Nephron (organoid): ENCODE data around the gene SSC4D.

Source experiments
- H3K27ac Mint-ChIP-seq, 3 experiments: 2 replicates each; pipeline ENCODE4 v1.8.0; 2020; ENCODE audit warnings: mixed read lengths in 3 of 3, mild to moderate bottlenecking in 2 of 3, moderate library complexity in 1 of 3
- H3K27me3 Mint-ChIP-seq: 2 replicates; pipeline ENCODE4 v1.8.0; 2021; ENCODE audit warnings: low read depth, mild to moderate bottlenecking, moderate library complexity, mixed read lengths
- H3K36me3 Mint-ChIP-seq: 2 replicates; pipeline ENCODE4 v1.8.0; 2020; ENCODE audit warnings: low read depth, mixed read lengths
- H3K4me1 Mint-ChIP-seq: 2 replicates; pipeline ENCODE4 v1.8.0; 2020; ENCODE audit warnings: mixed read lengths
- H3K4me3 Mint-ChIP-seq, 3 experiments: 2 replicates each; pipeline ENCODE4 v1.8.0; 2020; ENCODE audit warnings: mild to moderate bottlenecking in 3 of 3, mixed read lengths in 3 of 3, moderate library complexity in 2 of 3
- H3K9me3 Mint-ChIP-seq: 2 replicates; pipeline ENCODE4 v1.8.0; 2020; ENCODE audit warnings: mixed read lengths
- TF ChIP-seq, protein P1 (sequence below), 3 experiments: fragments of 200-600 bp; sonication (generic); IDR thresholded peaks; one replicate each; pipeline ENCODE4 v1.5.0; 2021; ENCODE audit warnings: antibody characterized with exemption in 3 of 3; ENCODE audit not compliant: unreplicated experiment in 3 of 3

Gene SSC4D

DNA sequence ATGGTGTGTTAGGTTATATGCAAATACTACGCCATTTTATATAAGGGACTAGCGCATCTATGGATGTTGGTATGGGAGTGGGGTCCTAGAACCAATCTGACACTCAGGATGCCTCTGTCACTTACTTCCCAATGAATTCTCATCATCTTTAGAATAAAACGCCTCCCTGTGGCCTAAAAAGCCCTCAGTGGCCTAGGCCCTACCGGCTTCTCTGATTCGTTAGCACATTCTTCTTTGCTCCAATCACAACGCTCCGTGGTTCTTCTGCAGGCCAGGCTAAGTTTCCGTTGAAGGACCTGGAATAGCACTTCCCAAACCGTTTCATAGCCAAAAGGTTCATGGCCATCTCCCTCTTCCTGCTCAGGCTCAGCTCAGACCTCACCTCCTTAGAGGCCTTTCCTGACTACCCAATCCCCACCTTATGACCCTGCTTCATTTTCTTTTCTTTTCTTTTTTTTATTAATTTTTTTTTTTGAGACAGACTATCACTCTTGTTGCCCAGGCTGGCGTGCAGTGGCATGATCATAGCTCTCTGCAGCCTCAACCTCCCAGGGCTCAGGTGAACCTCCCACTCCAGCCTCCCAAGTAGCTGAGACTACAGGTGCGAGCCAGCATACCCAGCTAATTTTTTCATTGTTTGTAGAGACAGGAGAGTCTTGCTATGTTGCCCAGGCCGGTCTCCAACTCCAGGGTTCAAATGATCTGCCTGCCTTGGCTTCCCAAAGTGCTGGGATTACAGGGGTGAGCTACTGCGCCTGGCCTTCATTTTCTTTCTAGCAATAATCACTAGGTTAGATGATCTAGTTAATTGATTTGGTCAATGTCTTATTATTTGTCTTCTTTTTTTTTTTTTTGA is 26.2 kb downstream of the SSC4D start:
- Mint-ChIP-seq H3K9me3 (no peaks in the 10 kb centered on the region), H3K36me3 (no peaks in the 10 kb centered on the region), H3K27me3 (no peaks in the 10 kb centered on the region), H3K27ac (no peak overlapping the region), H3K4me3 (peak overlapping the region in 1 of 3 experiments; percentile 27), H3K4me1 (peaks cover 5% of the 10 kb centered on the region)
- TF ChIP-seq, protein P1, sequence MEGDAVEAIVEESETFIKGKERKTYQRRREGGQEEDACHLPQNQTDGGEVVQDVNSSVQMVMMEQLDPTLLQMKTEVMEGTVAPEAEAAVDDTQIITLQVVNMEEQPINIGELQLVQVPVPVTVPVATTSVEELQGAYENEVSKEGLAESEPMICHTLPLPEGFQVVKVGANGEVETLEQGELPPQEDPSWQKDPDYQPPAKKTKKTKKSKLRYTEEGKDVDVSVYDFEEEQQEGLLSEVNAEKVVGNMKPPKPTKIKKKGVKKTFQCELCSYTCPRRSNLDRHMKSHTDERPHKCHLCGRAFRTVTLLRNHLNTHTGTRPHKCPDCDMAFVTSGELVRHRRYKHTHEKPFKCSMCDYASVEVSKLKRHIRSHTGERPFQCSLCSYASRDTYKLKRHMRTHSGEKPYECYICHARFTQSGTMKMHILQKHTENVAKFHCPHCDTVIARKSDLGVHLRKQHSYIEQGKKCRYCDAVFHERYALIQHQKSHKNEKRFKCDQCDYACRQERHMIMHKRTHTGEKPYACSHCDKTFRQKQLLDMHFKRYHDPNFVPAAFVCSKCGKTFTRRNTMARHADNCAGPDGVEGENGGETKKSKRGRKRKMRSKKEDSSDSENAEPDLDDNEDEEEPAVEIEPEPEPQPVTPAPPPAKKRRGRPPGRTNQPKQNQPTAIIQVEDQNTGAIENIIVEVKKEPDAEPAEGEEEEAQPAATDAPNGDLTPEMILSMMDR (IDR thresholded peaks at IDR 0.05; ENCODE audit: unreplicated experiment in 3 of 3) = no peak

DNA sequence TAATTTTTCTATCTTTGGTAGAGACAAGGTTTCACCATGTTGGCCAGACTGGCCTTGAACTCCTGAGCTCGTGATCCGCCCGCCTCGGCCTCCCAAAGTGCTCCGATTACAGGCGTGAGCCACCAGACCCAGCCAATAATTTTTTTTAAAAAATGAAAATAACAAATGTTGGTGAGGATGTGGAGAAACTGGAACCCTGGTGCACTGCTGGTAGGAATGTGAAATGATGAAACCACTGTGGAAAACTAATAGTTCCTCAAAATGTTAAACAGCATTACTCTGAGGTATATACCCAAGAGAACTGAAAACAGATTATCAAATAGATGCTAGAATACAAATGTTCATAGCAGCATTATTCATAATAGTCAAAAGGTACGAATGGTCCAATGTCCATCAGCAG is 27.7 kb downstream of the SSC4D start:
- Mint-ChIP-seq H3K27ac (no peak overlapping the region), H3K36me3 (no peaks in the 10 kb centered on the region), H3K9me3 (no peaks in the 10 kb centered on the region), H3K27me3 (peaks cover 4% of the 10 kb centered on the region), H3K4me3 (no peak overlapping the region), H3K4me1 (peaks cover 14% of the 10 kb centered on the region)
- TF ChIP-seq, protein P1 (IDR thresholded peaks at IDR 0.05; ENCODE audit: unreplicated experiment in 3 of 3) = no peak

DNA sequence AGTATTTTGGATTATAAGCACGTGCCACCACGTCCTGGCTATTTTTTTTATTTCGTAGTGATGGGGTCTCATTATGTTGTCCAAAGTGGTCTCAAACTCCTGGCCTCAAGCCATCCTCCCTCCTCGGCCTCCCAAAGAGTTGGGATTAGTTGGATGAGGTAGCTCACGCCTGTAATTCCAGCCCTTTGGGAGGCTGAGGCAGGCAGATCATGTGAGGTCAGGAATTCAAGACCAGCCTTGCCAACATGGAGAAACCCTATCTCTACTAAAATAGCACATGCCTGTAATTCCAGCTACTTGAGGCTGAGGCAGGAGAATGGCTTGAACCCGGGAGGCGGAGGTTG is 28.9 kb downstream of the SSC4D start:
- Mint-ChIP-seq H3K36me3 (no peaks in the 10 kb centered on the region), H3K4me3 (peak overlapping the region; percentile 79 to 87 (median 84)), H3K27me3 (peaks cover 4% of the 10 kb centered on the region), H3K27ac (peak overlapping the region; percentile 84 to 92 (median 89)), H3K4me1 (peaks cover 14% of the 10 kb centered on the region), H3K9me3 (no peaks in the 10 kb centered on the region)
- TF ChIP-seq, protein P1 (IDR thresholded peaks at IDR 0.05; ENCODE audit: unreplicated experiment in 3 of 3) = no peak

DNA sequence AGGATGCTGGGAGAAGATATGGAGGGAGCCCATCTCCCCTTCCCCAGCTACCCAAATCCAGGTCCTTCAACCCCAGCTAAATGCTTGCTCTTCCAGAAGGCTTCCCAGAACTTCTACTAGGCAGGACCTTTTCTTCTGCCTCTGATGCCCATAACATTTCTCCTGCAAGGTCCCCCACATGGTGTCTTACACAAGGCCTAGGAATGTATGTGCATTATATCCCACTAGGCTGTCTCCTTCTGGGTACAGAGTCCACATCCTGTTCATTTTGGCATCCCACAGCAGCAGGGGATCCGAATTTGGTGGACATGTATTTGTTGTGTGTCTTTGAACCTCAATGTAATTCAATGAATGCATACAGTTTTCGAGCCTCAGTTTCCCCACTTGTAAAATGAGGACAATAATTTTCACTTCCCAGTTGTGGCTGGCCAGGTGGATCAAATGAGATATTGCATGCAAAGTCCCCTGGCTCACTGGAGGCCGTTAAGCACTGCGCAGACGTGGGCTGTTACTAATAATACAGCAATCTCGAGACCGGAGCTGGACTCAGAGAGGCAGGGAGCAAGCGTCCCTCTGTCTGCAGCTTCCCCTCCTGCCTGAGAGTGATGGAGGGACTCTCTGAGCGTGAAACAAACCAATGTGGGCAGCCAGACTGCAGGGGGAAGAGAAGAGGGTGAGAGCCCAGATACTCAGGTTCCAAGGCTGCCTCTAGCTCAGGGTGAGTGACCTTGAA is 32.1 kb downstream of the SSC4D start:
- Mint-ChIP-seq H3K4me1 (peaks cover 28% of the 10 kb centered on the region), H3K4me3 (peak overlapping the region in 1 of 3 experiments; percentile 54), H3K27ac (peak overlapping the region in 2 of 3 experiments; percentile 29 to 72), H3K9me3 (no peaks in the 10 kb centered on the region), H3K27me3 (peaks cover 8% of the 10 kb centered on the region), H3K36me3 (no peaks in the 10 kb centered on the region)
- TF ChIP-seq, protein P1 (IDR thresholded peaks at IDR 0.05; ENCODE audit: unreplicated experiment in 3 of 3) = no peak

DNA sequence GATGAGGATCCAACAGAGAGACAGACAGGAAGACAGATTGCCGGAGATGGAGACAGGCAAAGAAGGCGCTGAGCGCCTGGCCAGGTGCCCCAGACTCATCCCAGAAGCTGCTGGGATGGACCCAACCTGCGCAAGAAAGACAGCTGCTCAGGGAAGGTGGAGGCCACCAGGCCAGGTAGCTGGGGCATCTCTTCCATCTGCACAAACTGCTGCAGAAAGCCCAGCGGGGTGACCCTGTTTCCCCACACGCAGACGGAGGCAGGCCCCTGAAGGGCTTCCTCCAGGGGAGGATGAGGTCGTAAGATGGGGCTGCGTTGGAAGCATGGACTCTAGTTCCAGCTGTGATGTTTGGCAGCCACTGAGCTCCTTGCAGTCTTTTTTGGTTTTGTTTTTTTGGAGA is 34.2 kb downstream of the SSC4D start:
- Mint-ChIP-seq H3K9me3 (no peaks in the 10 kb centered on the region), H3K4me1 (peaks cover 24% of the 10 kb centered on the region), H3K27me3 (peaks cover 8% of the 10 kb centered on the region), H3K27ac (peak overlapping the region in 1 of 3 experiments; percentile 11), H3K36me3 (no peaks in the 10 kb centered on the region), H3K4me3 (no peak overlapping the region)
- TF ChIP-seq, protein P1 (IDR thresholded peaks at IDR 0.05; ENCODE audit: unreplicated experiment in 3 of 3) = no peak
